HEK293 (cell line): ENCODE measurements around the gene SIDT1.

Source experiments
- CTCF ChIA-PET: fragments of 350-600 bp; formaldehyde crosslinking; extraction: SDS; loops from one replicate; lab custom pipeline; 2021; ENCODE audit warnings: antibody characterized with exemption; lab: Yijun Ruan, JAX
- POLR2A ChIA-PET: fragments of 300-600 bp; formaldehyde crosslinking; extraction: SDS; loops from one replicate; lab custom pipeline; 2020; ENCODE audit warnings: antibody characterized with exemption, inconsistent platforms; lab: Yijun Ruan, JAX
- H3K27ac ChIP-seq: fragments of 200-500 bp; sonication (Bioruptor generic); 2 replicates; pipeline ENCODE4 v1.5.1; 2014; ENCODE audit warnings: low read depth, low read length, control low read depth, inconsistent platforms; ENCODE audit errors: extremely low read depth
- H3K36me3 ChIP-seq, 2 experiments: fragments of 200-500 bp in 1 of 2; sonication (Bioruptor generic) in 1 of 2; 1 replicate in 1 of 2; 2 replicates in 1 of 2; pipeline ENCODE4 v1.5.1; 2014 to 2017; ENCODE audit warnings: inconsistent platforms in 2 of 2, low read length in 2 of 2; ENCODE audit not compliant: control insufficient read depth in 2 of 2, insufficient read depth in 1 of 2
- H3K4me1 ChIP-seq: fragments of 200-500 bp; sonication (Bioruptor generic); 2 replicates; pipeline ENCODE4 v1.5.1; 2014; ENCODE audit warnings: mild to moderate bottlenecking, low read length, inconsistent platforms; ENCODE audit not compliant: control insufficient read depth, insufficient read depth
- H3K4me3 ChIP-seq: 2 replicates; pipeline ENCODE4 v1.5.1; 2011; ENCODE audit warnings: low read depth, mild to moderate bottlenecking, control low read depth, low read length, moderate library complexity
- H3K9me3 ChIP-seq: fragments of 200-500 bp; sonication (Bioruptor generic); 2 replicates; pipeline ENCODE4 v1.5.1; 2014; ENCODE audit warnings: low read depth, low read length, inconsistent platforms; ENCODE audit not compliant: control insufficient read depth, insufficient read depth
- MYNN ChIP-seq: fragments of 450-650 bp; formaldehyde crosslinking; IDR thresholded peaks from 2 replicates; pipeline ENCODE4 v1.5.1; 2016; ENCODE audit warnings: missing biosample characterization, missing genetic modification characterization, borderline replicate concordance
- MZF1 ChIP-seq: fragments of 450-650 bp; formaldehyde crosslinking; IDR thresholded peaks from 2 replicates; pipeline ENCODE4 v1.5.1; 2017; ENCODE audit warnings: missing biosample characterization, missing genetic modification characterization, borderline replicate concordance
- SCRT1 ChIP-seq: fragments of 450-650 bp; formaldehyde crosslinking; IDR thresholded peaks from 2 replicates; pipeline ENCODE4 v1.5.1; 2016; ENCODE audit warnings: missing biosample characterization, missing genetic modification characterization, borderline replicate concordance
- SETDB1 ChIP-seq: IDR thresholded peaks from one replicate; pipeline ENCODE4 v1.6.1; 2017; ENCODE audit warnings: mild to moderate bottlenecking, low read length, moderate library complexity, mixed read lengths; ENCODE audit not compliant: insufficient read length
- TRIM28 ChIP-seq: IDR thresholded peaks from 2 replicates; pipeline ENCODE4 v1.6.1; 2011; ENCODE audit warnings: low read length, control low read depth, borderline replicate concordance
- ZBTB44 ChIP-seq: fragments of 450-650 bp; IDR thresholded peaks from 2 replicates; pipeline ENCODE4 v1.5.1; 2018; ENCODE audit warnings: missing biosample characterization, mild to moderate bottlenecking, missing genetic modification characterization
- ZBTB7A ChIP-seq: fragments of 450-650 bp; formaldehyde crosslinking; IDR thresholded peaks from 2 replicates; pipeline ENCODE4 v1.5.1; 2016; ENCODE audit warnings: low read depth, missing biosample characterization, missing genetic modification characterization
- ZFP37 ChIP-seq: fragments of 450-650 bp; formaldehyde crosslinking; IDR thresholded peaks from 2 replicates; pipeline ENCODE4 v1.5.1; 2016; ENCODE audit warnings: missing biosample characterization, missing genetic modification characterization
- ZNF114 ChIP-seq: fragments of 450-650 bp; formaldehyde crosslinking; IDR thresholded peaks from 2 replicates; pipeline ENCODE4 v1.5.0; 2017; ENCODE audit warnings: missing biosample characterization, missing genetic modification characterization
- ZNF121 ChIP-seq: fragments of 450-650 bp; formaldehyde crosslinking; IDR thresholded peaks from 2 replicates; pipeline ENCODE4 v1.5.1; 2016; ENCODE audit warnings: missing biosample characterization, missing genetic modification characterization
- ZNF223 ChIP-seq: fragments of 450-650 bp; formaldehyde crosslinking; IDR thresholded peaks from 2 replicates; pipeline ENCODE4 v1.5.1; 2016; ENCODE audit warnings: missing biosample characterization, missing genetic modification characterization
- ZNF433 ChIP-seq: fragments of 450-650 bp; formaldehyde crosslinking; IDR thresholded peaks from 2 replicates; pipeline ENCODE4 v1.5.1; 2016; ENCODE audit warnings: missing biosample characterization, missing genetic modification characterization, low read depth
- ZNF473 ChIP-seq: fragments of 450-650 bp; formaldehyde crosslinking; IDR thresholded peaks from 2 replicates; pipeline ENCODE4 v1.5.1; 2017; ENCODE audit warnings: missing biosample characterization, missing genetic modification characterization
- ZNF501 ChIP-seq: fragments of 450-650 bp; formaldehyde crosslinking; IDR thresholded peaks from 2 replicates; pipeline ENCODE4 v1.5.1; 2016; ENCODE audit warnings: missing biosample characterization, missing genetic modification characterization
- ZNF513 ChIP-seq: fragments of 450-650 bp; IDR thresholded peaks from 2 replicates; pipeline ENCODE4 v1.5.1; 2018; ENCODE audit warnings: missing biosample characterization, missing genetic modification characterization
- ZNF585B ChIP-seq: fragments of 450-650 bp; formaldehyde crosslinking; IDR thresholded peaks from 2 replicates; pipeline ENCODE4 v1.5.1; 2016; ENCODE audit warnings: missing biosample characterization, missing genetic modification characterization
- ZNF610 ChIP-seq: fragments of 450-650 bp; formaldehyde crosslinking; IDR thresholded peaks from 2 replicates; pipeline ENCODE4 v1.5.1; 2016; ENCODE audit warnings: missing biosample characterization, missing genetic modification characterization, borderline replicate concordance
- ZNF660 ChIP-seq: fragments of 450-650 bp; IDR thresholded peaks from 2 replicates; pipeline ENCODE4 v1.5.1; 2018; ENCODE audit warnings: missing biosample characterization, mild to moderate bottlenecking, missing genetic modification characterization
- ZNF768 ChIP-seq: fragments of 450-650 bp; formaldehyde crosslinking; IDR thresholded peaks from 2 replicates; pipeline ENCODE4 v1.5.1; 2018; ENCODE audit warnings: missing biosample characterization, mild to moderate bottlenecking, missing genetic modification characterization
- ZSCAN18 ChIP-seq: fragments of 450-650 bp; formaldehyde crosslinking; IDR thresholded peaks from 2 replicates; pipeline ENCODE4 v1.5.1; 2016; ENCODE audit warnings: missing biosample characterization, missing genetic modification characterization

Gene SIDT1

GRCh38 chr3:113557374-113557773, 25.0 kb downstream of the SIDT1 start (continued):
- TF ChIP-seq ZSCAN18 (tag by site-specific recombination) (no peak), SCRT1 (tag by site-specific recombination) (no peak)

GRCh38 chr3:113559009-113559408, 26.7 kb downstream of the SIDT1 start:
- no peak overlapping the region for H3K4me3 ChIP-seq
- POLR2A ChIA-PET: no interaction called here
- H3K27ac ChIP-seq: no peak overlapping the region
- no peaks in the 10 kb centered on the region for H3K36me3 ChIP-seq
- CTCF ChIA-PET: no interaction called here
- no peaks in the 10 kb centered on the region for H3K9me3 ChIP-seq
- no peaks in the 10 kb centered on the region for H3K4me1 ChIP-seq
- TF ChIP-seq ZFP37 (tag by site-specific recombination) (no peak), ZNF585B (tag by site-specific recombination) (no peak), ZBTB7A (tag by site-specific recombination) (no peak), ZNF121 (no peak)

- ChIA-PET CTCF (interaction anchor here (0.6 kb wide), 1 partner anchor 346 kb away, joined by 3 read pairs; no protein-coding TSS in a partner anchor), POLR2A (no interaction called here)
- Histone ChIP-seq H3K4me1 (no peaks in the 10 kb centered on the region), H3K4me3 (no peak overlapping the region), H3K9me3 (no peaks in the 10 kb centered on the region), H3K36me3 (no peaks in the 10 kb centered on the region), H3K27ac (no peak overlapping the region)
- no peak for TF ChIP-seq MYNN
- TF ChIP-seq ZNF660: no peak
- TF ChIP-seq ZNF473 (tag by site-specific recombination): no peak
- TF ChIP-seq ZNF114: no peak
- TF ChIP-seq ZBTB44 (tag by site-specific recombination): no peak
- no peak for TF ChIP-seq ZNF501 (tag by site-specific recombination)
- TF ChIP-seq MZF1 (tag by site-specific recombination): no peak
- no peak for TF ChIP-seq ZNF768 (tag by site-specific recombination)
- TF ChIP-seq ZNF433: no peak
- no peak for TF ChIP-seq SETDB1
- TF ChIP-seq ZNF513 (tag by site-specific recombination): no peak
- TF ChIP-seq ZNF223 (tag by site-specific recombination): no peak
- no peak for TF ChIP-seq ZNF610 (tag by site-specific recombination)
- no peak for TF ChIP-seq TRIM28
Measured at GRCh38 chr3:113560271-113560670, 27.9 kb downstream of the SIDT1 start.
